HG03139 (cell line): Measurements from ENCODE around the gene LYSMD3.
"Not testable (repeated sequence)": the region's sequence is repeated elsewhere in the genome, so short reads cannot be mapped to it uniquely, and the experiment has no call there.

ENCODE experiments used
- ATAC-seq: cut with Tn5 transposase; IDR thresholded peaks from one replicate; pipeline ENCODE4 v1.9.1; 2021; ENCODE audit not compliant: unreplicated experiment

Gene LYSMD3

GRCh38 chr5:90529194-90529938, at the start of gene LYSMD3:
Gene LYSMD3 (minus strand): TSS chr5:90529584. CDS start chr5:90525289, 4,295 bp downstream.
- peak; percentile 92 for ATAC-seq

GRCh38 chr5:90576566-90576965, 47.2 kb upstream of the LYSMD3 start:
- not testable (repeated sequence) for ATAC-seq

- no peak for ATAC-seq
These were observed 46.3 kb upstream of the LYSMD3 start for GRCh38 chr5:90575712-90576111.

- ATAC-seq: no peak
These were observed 41.9 kb upstream of the LYSMD3 start for GRCh38 chr5:90571147-90571773.

DNA sequence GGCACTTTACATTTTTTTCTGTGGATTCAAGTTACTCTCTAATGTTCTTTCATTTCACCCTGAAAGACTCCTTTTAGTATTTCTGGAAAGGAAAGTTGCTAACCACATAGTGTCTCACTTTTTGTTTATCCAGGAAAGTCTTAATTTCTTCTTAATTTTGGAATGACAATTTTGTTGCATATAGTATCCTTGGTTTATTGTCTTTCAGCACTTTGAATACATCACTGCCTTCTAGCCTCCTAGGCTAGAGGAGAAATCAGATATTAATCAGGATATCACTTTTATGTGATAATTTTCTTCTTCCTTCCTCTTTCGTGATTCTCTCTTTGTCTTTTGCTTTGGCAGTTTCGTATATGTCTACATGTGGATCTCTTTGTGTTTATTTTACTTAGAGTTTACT, 40.6 kb upstream of the LYSMD3 start:
- no peak for ATAC-seq

DNA sequence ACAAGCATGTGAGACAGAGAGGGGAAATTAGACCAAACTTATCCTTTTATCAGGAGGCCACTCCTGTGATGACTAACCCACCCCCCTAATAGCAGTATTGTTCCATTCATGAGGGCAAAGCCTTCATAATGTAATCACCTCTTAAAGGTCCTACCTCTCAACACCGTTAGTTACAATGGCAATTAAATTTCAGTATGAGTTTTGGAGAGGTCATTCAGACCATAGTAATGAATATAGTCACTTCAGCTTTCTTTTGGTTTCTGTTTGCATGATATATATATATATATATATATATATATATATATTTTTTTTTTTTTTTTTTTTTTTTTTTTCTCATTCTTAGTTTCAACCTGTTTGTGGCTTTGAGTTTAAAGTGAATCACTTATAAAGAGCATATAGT, 39.7 kb upstream of the LYSMD3 start:
- no peak for ATAC-seq

DNA sequence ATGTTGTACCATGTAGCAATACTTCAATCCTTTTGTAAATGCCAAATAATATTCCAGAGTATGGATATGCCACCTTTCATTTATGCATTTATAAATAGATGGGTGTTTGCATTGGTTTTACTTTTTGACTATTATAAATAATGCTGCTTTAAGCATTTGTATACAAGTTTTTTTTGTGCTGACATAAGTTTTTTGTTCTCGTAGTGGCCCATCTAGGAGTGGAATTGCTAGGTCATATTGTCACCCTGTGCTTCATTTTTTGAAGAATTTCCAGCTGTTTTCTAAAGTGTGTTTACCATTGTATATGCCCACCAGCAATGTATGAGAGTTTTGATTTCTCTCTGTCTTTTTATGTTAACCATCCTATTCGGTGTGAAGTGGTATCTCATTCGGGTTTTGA, 36.1 kb upstream of the LYSMD3 start:
- no peak for ATAC-seq

- no peak for ATAC-seq
These were observed 33.7 kb upstream of the LYSMD3 start for GRCh38 chr5:90563108-90563507.

DNA sequence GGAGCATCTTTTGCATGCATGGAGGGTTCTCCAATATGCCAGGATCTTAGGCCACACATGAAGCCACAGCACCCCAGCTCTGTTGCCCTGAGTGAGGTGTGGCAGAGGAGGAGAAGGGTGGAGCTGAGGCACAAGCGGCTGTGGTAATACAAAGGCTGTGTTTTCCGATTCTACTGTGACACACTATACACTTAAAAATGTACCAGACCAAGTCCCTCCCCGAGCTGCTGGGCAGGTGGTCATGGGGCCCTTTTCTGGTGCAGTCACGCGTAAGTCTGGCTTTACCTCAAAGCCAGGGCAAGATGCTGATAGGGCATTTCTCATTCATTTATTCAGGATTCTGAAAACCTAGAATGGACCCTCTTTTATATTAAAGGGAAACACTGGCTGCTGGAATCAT, 33.0 kb upstream of the LYSMD3 start:
- no peak for ATAC-seq

GRCh38 chr5:90561766-90562165, 32.4 kb upstream of the LYSMD3 start:
- no peak for ATAC-seq

- ATAC-seq: no peak
These were observed 31.4 kb upstream of the LYSMD3 start for GRCh38 chr5:90560771-90561170.

DNA sequence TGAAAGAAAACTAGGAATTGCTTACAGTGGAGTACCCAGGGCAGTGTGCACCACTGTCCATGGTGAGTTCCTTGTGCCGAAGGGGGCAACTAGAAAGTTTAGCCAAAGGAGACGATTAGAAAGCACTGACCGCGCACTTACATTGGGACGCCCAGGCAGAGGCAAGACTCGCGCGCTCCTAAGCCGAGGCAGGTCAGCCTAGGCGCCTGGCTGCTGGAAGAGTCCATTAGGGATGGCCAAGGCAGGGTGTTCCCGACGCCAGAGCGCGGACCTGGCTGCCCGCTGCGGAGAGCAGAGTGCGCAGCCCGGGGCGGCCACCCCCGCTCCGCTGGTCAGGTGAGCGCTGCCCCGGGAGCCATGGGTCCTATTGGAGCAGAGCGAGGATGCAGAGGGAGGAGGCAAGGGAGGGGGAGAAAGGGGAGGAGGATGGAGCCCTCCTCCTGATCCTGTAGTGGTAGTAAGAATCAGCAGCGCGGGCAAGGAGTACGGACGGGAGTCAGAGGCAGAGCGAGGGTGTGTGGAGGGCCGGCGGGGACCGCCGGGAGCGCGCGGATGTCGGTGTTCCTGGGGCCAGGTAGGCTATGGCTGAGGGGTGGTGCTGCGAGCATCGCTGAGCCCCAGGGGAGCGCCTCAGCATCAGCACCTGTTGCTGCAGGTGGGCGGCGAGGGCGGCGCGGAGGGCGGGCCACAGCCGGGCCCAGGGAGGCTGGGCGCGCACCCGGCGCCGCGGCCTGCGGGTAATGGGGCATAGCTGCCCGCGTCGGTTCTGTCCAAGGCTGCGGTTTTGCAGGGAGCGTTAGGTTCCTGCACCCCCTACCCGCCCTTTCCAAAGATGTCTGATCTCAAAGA, 29.2 kb upstream of the LYSMD3 start, which contains the start of gene ADGRV1:
Gene ADGRV1, plus strand, starts transcription at position 454 of the 849 bp plus-strand sequence. Its CDS starts 99 bp downstream, at position 553.
- peak; percentile 46 for ATAC-seq

- ATAC-seq: no peak
These were observed 28.5 kb upstream of the LYSMD3 start for GRCh38 chr5:90557871-90558270.

- no peak for ATAC-seq
These were observed 28.0 kb upstream of the LYSMD3 start for GRCh38 chr5:90557391-90557790.

DNA sequence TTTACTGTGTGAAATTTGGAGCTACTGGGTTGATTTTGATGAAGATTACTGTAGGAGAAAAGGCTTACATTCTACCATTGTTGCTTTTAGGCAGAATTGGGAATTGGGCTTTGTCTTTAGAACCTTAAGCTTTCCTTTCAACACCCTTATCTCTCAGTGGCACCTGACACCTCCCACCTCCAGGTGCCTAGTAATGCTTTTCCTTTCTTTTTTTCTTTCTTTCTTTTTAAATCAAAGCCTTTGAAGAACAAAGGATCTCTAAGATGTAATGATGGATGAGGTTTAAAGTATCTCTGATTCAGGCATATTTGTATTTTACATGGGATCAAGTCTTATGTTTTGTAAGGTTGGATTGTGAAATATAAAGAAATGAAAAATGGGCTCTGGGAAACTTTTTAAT, 26.3 kb upstream of the LYSMD3 start:
- no peak for ATAC-seq

GRCh38 chr5:90554358-90555006, 25.1 kb upstream of the LYSMD3 start:
- no peak for ATAC-seq

DNA sequence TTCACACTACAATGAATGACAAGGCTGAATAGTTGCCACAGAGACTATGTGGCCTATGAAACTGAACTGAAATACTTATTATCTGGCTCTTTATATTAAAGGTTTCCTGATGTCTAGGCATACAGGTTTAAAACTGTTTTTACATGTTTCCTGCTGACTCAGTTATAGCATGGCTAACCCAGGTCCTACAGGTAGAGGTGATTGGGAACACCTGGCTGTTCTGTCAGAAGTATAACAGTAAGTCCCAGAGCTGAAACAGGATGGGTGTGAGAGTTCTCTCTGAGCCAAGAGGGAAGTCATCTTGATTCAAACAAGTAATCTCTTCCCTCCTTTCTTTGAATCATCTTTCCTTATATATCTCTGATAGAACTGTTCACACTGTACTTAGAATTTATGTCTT, 24.3 kb upstream of the LYSMD3 start:
- no peak for ATAC-seq

- ATAC-seq: no peak
These were observed 22.0 kb upstream of the LYSMD3 start for GRCh38 chr5:90551376-90551775.

- no peak for ATAC-seq
These were observed 21.6 kb upstream of the LYSMD3 start for GRCh38 chr5:90550963-90551362.

- ATAC-seq: no peak
These were observed 20.4 kb upstream of the LYSMD3 start for GRCh38 chr5:90549729-90550275.

DNA sequence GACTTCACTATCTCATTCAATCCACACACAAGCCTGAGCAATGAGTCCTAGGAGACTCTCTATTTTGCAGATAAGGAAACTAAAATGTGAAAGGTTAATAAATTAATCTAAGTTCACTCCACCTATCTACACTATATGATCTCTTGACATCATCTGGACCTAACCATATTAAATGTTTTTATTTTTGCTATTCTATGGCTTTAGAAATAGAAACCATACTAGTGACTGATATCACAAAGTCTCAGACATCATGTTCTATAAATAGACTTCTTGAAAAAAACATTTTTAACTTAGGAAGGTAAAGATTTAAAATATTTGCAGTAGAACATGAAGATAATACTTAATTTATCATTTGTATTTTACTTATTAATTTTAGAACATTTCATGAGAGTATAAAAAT, 19.8 kb upstream of the LYSMD3 start:
- ATAC-seq: no peak
